Stimulated activated CD4-positive, alpha-beta T cell treated with anti-CD3 and anti-CD28 coated beads, Interleukin-15, amount 100 ng/mL, for 48 hours (primary cell): ENCODE results near the gene HTR7.
"Not testable (repeated sequence)": the region's sequence is repeated elsewhere in the genome, so short reads cannot be mapped to it uniquely, and the experiment has no call there.

Source experiments
- DNase-seq, 2 donors: peaks; one replicate each; pipeline ENCODE4 v3.0.0-alpha.2; 2020; ENCODE audit warnings: low read depth in 2 of 2

Gene HTR7

DNA sequence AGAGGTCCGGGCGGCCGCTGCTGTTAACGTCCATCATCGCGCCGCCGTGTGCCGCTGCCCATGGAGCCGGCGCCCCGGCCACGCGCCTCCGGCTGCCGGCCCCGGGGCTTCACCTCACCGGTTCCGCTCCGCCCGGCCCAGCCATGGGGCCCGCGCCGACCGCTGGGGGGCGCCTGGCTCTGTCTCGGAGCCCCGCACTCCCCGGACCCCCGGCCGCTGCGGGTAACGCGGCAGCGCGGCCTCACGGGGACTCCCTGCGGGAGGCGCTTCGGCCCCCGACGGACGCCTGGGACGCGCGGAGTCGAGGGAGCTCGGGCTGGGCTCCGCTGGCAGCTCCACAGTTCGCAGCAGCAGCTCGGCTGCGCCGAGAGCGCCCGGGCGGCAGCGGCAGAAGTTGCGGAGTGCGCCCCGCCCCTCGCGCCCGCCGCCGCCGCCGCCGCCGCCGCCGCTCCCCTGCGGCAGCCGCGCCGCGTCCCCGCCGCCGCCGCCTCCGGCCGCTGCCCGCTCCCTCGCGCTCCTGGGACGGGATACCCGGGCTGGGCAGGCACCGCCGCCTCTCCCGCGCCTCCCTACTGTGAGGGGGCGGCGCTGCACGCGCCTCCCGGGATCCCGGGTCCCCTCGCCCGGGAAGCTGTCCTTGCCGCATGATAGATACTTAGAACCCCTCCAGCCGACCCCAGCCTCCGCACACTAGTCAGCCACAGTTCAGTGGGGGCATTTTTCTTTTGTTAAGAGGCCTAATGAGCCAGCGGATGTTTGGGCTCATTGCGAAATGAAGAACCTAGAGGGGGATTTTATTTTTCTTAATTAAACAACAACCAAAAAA lies at the start of gene HTR7:
Gene HTR7 (minus strand): TSS at position 405 of the 826 bp plus-strand sequence. CDS start 368 bp downstream, at position 37.
- DNase-seq: peak; percentile 16 to 33

DNA sequence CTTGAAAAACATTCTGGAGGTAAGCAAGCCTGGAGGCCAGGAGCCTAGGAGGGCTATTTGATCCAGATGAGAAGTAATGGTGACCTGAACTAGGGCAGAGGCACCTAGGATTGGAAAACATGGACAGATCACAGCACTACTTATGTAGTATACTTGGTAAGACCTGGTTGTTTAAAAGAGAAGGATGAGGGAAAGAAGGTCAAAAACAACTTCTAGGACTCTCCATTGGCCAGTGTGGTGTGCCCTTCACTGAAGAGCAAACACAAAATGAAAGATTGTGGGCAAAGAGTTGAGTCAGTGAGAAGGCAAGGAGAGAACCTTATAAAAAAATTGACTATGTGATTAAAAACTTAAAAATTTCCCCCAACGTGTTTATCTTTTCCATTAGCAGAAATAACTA lies 48.8 kb upstream of the HTR7 start:
- DNase-seq: no peak

DNA sequence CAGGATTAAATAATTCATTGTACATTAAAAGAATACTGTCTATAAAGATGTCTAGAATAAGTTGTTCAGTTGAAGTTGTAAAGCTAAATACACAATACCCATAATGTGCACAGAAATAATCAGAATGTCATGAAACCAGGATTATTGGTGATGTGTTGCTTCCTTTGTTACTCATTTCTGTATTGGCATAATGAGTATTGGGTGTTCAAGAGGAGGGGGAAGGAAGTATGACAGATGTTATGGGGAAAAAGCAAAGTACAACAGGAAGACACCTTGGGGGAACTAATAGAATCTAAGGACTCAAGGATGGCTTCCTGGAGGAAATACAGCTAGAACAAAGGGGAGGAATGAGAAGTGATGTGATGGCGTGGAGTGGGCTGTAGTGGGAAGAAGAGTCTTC lies 48.1 kb upstream of the HTR7 start:
- DNase-seq: no peak

DNA sequence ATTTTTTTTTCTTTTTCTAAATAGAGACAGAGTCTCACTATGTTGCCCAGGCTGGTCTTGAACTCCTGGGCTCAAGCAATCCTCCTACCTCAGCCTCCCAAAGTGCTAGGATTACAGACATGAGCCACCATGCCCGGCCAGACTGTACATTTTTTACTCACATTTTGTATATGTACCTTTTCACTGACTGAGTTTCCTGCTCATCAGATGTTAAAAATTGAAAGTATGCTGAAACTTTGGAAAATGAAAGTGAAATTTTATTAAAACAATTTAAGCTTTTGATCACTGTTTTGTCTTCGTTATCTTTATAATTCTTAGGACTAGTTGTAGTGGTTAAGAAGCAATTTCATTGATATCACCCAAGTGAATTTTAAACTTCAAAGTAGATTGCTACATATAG lies 39.1 kb upstream of the HTR7 start:
- DNase-seq: not testable (repeated sequence)

DNA sequence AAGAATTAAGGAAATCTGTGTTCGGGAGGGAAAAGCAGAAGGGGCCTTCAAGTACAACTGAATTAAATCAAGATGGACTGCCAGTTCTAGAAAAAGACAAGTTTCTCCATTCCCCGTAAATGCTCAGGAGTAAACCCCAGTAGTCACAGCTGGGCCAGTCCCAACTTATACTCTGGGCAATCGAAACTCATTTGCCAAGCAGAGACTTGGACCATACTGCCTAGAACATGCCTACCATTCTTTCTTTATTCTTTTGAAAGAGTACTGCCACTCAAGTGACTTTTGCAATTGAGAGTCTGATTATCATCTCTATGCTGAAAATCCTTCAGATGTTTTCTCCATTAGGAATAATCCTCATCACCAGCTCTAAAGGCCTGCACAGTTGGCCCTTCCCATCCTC lies 35.4 kb upstream of the HTR7 start:
- DNase-seq: no peak

DNA sequence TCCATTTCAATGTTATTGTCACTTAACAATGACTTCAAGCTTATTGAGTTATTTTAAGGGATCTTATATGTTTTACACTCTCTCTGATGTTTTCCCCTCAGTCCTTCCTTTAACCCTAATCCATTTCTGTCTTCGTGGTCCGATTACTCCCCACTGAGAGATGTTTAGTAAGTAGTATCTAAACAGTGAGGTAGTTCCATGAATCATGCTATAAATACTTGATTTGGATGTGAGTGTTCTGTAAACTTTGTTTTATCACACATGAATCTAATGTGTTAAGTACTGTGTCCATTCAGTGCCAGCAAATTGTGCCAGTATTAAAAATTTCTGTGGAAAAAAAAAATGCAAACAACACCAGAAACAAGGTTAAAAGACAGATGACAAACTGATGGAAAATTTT lies 32.5 kb upstream of the HTR7 start:
- DNase-seq: no peak

DNA sequence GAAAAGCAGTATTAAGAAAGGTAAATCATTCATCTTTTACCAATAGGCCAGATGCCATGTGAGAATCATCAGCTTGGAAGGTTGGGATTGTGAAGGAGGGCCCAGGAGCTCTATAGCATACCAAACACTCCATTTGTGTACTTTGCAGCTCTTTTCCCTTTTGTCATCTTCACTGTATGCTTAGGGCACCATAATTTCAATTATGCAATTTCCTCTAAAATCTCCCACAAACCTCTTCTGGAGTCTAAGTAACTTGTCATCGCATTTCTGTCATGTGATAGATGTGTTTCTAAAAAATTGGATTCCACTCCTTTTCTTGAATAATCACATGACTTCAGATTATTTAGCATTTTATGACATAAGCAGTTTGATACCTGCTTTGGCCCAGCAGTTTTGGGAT lies 31.8 kb upstream of the HTR7 start:
- no peak for DNase-seq

DNA sequence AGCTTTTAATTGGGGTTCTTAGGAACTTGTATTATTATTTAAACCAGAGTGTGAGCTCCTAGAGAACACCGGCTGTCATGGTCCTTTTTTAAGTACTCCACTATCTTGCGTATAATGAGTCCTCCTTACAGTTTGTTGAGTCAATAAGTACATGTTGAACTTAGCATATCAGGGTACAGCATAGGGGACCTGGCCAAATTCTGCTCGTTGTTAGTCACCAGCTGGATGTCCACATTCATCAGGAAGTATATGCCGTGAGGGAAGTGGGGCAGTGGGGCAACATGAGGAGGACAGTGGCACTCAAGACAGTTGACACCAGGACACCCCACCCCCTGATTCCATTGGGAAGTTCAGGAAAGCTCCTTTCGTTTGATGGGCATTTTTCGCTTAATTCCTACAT lies 30.5 kb upstream of the HTR7 start:
- DNase-seq: no peak

DNA sequence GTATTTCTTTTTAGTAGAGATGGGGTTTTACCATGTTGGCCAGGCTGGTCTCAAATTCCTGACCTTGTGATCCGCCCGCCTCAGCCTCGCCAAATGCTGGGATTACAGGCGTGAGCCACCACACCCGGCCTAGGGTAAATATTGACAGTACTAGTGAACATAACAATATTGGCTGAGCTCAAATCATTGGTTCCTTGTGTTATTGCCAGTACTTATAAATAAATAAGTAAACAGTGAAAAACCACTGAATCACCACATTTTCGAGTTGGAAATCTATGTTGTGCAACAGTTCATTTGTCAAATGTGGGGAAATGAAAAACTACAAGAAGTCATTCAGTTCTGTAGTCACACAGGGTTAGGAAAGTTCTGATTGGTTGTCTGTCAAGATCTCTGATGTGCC lies 29.7 kb upstream of the HTR7 start:
- DNase-seq: no peak

DNA sequence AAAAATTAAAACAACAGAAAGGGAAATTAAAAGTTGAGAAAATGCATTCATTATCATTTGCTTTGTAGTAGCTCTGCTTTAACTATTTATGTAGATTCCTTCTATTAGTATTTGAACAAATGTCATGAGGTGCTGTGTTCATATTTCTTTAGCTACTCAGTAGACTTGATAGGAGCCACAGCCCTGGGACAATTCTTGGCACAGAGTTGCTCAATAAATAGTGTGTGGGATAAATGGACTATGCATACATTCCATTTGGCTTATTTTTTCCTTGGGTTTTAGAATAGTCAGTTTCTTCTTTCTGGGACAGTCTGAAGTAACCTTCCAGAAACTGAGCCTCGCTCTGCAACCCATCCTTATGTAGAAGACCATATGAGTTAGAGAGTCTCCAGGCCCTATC lies 27.3 kb upstream of the HTR7 start:
- DNase-seq: no peak

DNA sequence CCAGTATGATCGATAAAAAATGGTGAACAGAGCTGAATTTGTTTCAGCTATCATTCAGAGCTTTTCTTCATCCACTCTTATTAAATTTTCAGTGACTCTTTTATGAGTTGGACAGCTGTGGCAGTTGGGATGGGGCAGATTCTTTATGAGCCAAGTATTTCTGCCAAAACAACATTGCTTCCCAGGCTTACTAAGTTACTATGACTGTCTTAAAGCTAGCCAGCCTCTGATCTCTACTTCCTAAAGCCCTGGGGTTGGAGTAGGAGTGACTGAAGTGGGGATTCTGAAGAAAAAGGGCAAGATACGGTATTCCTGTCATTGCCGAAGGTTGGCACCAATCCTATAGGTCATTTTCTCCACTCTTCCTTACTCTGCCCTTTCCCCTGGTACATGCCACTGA lies 26.6 kb upstream of the HTR7 start:
- no peak for DNase-seq

DNA sequence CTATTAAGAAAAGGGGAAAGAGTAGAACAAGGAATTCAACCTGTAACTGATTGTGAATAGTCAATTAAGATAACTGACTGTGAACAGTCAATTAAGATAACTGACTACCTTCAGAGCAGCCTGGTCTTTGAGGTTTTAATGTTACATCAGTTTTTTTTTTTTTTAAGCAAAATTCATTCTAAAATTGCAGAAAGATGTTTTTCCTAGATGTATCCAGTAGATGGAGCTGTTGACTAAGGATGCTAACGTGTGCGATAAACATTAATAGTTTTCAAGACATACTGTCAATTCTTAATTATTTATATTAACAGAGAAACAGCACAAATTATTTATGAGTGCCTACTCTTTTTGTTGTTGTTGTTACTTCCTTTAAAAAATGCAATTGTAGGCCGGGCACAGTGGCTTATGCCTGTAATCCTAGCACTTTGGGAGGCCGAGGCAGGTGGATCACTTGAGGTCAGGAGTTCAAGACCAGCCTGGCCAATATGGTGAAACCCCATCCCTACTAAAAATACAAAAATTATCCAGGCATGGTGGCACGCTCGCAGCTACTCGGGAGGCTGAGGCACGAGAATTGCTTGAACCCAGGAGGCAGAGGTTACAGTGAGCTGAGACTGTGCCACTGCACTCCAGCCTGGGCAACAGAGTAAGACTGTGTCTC lies 22.4 kb upstream of the HTR7 start:
- DNase-seq: not testable (repeated sequence)

DNA sequence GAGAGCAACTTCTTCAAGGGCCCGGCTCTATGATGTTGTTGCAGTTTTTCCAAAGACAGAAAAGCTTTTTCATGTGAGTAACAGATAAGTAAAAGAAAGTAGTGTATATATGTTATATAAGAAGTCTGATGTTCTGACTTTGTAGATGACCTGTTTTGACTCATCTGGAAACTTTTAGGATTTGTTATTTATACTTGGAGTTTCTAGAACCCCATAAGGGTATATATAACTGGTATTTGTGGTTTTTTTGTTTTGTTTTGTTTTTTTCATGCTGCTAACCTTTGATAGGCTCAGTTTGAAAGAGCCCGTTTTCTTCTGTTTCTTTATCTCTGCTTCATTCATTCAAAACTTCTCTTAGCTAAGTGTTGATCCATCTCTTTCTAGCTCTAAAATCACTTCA lies 21.2 kb upstream of the HTR7 start:
- DNase-seq: no peak

DNA sequence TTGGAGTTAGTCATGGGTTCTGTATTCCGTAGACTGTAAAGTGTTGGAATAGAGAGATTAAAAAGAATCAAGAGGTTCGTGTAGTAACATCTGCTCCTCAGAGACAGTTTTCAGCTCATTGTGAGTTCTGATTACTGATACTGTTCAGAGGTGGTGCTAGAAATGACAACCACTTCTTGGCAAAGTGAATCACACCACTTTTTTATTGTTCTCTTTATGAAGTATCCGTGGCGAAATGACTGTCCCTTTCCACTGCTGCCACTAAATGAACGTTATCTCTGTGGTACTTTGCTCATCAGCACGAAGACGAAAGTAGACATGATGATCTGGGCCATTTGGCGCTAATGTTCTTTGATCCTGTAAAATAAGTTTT lies 14.8 kb upstream of the HTR7 start:
- peak in 1 of 2 donors; percentile 27 for DNase-seq

DNA sequence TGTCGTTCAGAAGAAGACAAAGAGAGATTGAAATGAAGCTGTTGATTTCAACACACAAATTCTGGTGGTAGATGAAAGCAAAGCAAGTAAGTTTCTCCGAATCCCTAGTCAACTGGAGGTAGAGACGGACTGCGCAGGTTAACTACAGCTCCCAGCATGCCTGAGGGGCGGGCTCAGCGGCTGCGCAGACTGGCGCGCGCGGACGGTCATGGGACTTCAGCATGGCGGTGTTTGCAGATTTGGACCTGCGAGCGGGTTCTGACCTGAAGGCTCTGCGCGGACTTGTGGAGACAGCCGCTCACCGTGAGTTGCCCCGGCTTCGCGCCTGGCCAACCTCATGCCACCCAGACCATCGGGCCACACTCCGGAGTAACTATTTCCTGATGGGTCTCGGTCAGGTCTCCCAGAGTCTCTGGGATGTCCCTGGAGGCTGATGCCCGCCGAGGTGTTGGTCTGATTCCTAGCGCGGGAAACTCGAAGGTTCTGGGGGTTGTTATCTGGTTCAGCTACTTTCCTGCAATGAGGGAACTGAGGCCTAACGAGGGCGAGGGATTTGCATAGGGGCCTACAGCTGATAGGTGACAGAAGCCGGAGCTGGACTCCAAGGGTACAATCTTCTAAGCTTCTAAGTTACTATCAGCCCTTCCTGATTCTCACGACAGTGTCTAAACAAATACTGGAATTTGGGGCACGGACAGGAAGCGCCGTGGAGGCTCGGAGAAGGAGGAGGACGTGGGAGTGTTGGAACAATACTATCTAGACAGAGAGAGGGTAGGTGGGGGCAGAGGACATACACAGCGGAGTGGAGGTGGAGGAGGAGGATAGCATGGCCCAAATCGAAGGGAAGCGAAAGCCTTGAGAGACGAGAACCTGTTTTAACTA lies 14.2 kb upstream of the HTR7 start, which contains the start of gene RPP30:
Gene RPP30 (plus strand): TSS at position 209 of the 882 bp plus-strand sequence. CDS start 13 bp downstream, at position 222.
- DNase-seq: peak; percentile 73 to 77

DNA sequence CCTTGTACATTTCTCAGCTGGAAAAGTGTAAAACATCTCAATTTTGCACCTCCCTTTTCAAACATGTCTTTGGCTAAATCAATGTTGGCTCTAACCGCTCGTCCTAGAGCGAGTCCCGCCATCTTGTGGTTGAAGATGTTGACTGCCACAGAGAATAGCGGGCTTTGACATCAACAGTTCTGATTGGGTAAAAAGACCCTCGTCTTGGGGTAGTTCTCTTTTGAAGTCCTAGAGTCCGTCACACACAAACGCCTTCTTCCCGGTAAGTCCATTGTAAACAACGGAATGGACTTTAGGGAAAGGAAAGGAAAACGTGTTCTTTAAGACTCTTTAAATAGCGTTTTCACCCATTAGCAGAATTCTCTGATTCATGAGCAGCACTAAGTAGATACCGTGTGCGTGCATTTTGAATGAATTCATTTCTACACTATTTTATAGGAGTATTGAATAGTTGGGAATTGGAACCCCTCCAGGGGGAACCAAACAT lies 13.5 kb upstream of the HTR7 start:
- DNase-seq: peak; percentile 24 to 33

DNA sequence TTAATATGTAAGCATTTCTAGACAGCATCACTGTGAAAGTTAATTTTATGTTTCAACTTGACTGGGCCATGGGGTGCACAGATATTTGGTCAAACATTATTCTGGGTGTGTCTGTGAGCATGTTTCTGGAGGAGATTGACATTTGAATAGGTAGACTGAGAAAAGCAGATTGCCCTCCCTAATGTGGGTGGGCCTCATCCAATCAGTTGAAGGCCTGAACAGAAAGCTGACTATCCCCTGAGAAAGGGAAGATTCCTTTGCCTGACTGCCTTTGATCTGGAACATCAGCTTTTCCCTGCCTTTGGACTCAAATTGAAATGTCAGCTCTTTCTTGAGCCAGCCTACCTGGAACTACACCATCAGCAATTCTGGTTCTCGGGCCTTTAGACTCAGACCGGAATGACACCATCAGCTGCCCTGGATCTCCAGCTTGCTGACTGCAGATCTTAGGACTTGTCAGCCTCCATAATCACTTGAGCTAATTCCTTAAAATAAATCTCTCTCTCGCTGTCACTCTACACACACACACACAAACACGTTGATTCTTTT lies 8.3 kb upstream of the HTR7 start:
- DNase-seq: no peak

DNA sequence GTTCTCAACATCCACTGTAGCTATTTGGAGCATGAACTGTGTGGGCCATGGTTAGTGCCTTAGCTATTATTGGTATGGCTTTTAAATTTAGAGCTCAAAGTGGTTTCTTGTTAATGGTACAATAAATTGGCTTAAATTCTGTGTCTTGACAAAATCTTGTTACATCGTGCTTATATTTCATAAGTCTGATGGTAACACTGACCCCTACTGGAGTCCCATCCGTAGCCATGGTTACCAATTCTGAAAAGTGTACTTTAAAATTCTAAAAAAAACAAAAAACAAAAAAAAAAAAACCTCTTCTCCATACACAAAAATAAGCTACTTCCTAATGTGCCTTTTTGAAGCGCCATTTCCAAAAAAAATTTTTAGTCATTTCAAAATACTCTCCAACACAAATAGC lies 7.6 kb upstream of the HTR7 start:
- DNase-seq: no peak

DNA sequence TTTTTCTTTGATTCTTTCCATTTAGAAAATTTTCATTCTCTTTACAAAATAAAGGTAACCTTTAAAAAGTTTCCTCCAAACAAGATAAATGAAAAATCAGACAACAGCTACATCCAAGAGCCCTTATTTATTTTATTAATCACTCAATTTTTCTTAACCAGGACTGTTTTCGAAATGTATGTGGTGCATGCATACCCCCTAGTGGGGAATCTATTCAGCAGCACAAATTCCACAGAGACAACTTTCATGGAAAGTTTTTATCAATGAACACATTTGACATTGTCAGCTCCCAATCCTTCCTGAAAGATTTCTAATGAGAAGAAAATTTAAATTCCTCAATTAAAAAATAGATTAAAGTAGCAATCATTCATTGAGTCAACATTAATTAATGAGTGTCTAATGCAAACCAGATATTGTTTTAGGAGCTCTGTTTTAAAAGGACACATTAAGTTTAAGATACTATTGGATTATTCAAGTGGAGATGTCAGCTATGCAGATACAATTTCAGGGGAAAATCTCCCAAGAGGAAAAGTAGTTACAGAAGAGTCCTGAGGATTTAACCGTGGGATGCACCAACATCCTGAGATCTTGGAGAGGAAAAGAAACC lies 5.2 kb upstream of the HTR7 start:
- no peak for DNase-seq

DNA sequence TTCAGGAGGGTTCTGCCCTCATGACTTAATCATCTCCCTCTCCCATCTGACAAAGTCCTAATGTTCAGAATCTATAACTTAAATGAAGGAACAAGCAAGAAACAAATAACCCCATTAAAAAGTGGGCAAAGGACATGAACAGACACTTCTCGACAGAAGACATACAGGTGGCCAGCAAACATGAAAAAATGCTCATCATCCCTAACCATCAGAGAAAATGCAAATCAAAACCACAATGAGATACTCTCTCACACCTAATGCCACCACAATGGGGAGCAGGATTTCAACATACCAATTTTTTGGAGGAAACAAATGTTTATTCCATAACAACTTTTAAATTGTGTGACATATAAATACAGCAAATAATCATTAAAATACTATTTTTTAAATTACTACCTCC lies 3.0 kb upstream of the HTR7 start:
- DNase-seq: no peak

DNA sequence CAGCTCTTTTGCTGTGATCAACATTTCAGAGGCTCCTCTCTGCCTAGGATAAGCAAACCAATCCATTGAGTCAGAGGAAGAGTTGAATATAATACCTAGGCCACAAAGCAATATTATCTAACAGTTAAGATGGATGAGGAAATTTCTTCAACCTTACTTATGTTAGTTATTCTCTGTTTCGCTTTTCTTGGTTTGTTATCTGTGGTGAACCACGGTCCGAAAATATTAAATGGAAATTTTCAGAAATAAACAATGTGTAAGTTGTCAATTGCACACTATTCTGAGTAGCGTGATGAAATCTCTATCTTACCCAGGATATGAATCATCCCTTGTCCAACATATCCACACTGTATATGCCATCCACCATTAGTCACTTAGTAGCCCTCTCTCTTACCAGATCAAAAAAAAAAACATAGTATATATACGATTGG lies 1.5 kb upstream of the HTR7 start:
- no peak for DNase-seq
